GM12878 (cell line): ENCODE measurements around the gene SAMD4A. TPM values are rescaled to one million over a fixed set of nuclear protein-coding genes. Genes with fewer than 3 reads are reported as not detected.

ENCODE experiments used
- EZH2 ChIP-seq: IDR thresholded peaks from 2 replicates; pipeline ENCODE4 v1.6.1; 2012; ENCODE audit warnings: low read depth, mild to moderate bottlenecking, control low read depth, inconsistent platforms, low read length, borderline replicate concordance; ENCODE audit not compliant: control insufficient read depth
- LARP7 ChIP-seq: fragments of 450-650 bp; IDR thresholded peaks from 2 replicates; pipeline ENCODE4 v1.6.1; 2017; ENCODE audit warnings: mild to moderate bottlenecking
- NR2C2 ChIP-seq: IDR thresholded peaks from 2 replicates; pipeline ENCODE4 v1.6.1; 2011; ENCODE audit warnings: borderline replicate concordance, low read depth; ENCODE audit not compliant: control insufficient read depth, insufficient read length
- TCF7 ChIP-seq: IDR thresholded peaks from 2 replicates; pipeline ENCODE4 v1.6.1; 2014; ENCODE audit warnings: antibody characterized with exemption, borderline replicate concordance
- ZNF687 ChIP-seq: fragments of 450-650 bp; IDR thresholded peaks from 2 replicates; pipeline ENCODE4 v1.6.1; 2017; ENCODE audit warnings: mild to moderate bottlenecking, moderate library complexity
- polyA plus RNA-seq, 11 experiments: library from polyadenylated mRNA; depleted of rRNA in 4 of 11; unstranded in 6 of 11; stranded (reverse) in 5 of 11; fragments of >200 nt; fragmentation: Nextera tagmentation in 4 of 11; fragmentation: Illumina TruSeq in 1 of 11; extraction: Ambion mirVana in 4 of 11; extraction: Trizol in 1 of 11; gene quantifications; 1 replicate in 1 of 11; 2 replicates in 10 of 11; pipeline versions ENCODE4 v1.2.1 to v1.2.3, GENCODE V29; 2011 to 2016; ENCODE audit warnings: inconsistent platforms in 2 of 11, missing spikeins in 2 of 11, low read depth in 1 of 11
- total RNA-seq, 4 experiments: library from RNA; depleted of rRNA in 3 of 4; stranded (reverse); fragments of >200 nt in 3 of 4; fragmentation: Illumina TruSeq in 1 of 4; extraction: Trizol in 1 of 4; gene quantifications; 2 replicates each; pipeline versions ENCODE4 v1.2.1 to v1.2.3, GENCODE V29; 2013 to 2021
- TF ChIP-seq, protein P1 (sequence below): fragments of 450-650 bp; IDR thresholded peaks from 2 replicates; pipeline ENCODE4 v1.6.1; 2017; ENCODE audit warnings: mild to moderate bottlenecking, low read depth, inconsistent platforms; ENCODE audit not compliant: poor library complexity, severe bottlenecking

SAMD4A gene
- total and polyA plus RNA-seq, 10 of the 15 experiments (the other 5 are each of a cell fraction or from before 2014, with no cell fraction given): 0.05 to 0.56 (median 0.31) TPM

DNA sequence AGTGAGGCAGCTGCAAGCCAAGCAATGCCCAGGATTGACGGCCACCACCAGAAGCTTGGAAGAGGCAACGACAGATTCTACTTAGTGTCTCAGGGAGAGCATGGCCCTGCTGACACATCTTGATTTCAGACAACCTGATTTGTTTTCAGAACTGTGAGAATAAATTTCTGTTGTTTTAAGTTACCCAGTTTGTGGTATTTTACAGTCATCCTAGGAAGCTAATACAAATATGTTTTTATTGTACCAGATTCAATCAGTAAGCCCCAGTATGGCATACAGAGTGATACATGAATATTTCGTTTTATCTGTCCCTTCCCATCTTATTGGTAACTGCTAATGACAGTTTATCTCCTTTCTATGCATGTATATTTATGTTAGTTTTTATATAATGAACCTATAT is 62.3 kb downstream of the SAMD4A start (continued):
- TF ChIP-seq, protein P1, sequence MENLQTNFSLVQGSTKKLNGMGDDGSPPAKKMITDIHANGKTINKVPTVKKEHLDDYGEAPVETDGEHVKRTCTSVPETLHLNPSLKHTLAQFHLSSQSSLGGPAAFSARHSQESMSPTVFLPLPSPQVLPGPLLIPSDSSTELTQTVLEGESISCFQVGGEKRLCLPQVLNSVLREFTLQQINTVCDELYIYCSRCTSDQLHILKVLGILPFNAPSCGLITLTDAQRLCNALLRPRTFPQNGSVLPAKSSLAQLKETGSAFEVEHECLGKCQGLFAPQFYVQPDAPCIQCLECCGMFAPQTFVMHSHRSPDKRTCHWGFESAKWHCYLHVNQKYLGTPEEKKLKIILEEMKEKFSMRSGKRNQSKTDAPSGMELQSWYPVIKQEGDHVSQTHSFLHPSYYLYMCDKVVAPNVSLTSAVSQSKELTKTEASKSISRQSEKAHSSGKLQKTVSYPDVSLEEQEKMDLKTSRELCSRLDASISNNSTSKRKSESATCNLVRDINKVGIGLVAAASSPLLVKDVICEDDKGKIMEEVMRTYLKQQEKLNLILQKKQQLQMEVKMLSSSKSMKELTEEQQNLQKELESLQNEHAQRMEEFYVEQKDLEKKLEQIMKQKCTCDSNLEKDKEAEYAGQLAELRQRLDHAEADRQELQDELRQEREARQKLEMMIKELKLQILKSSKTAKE: no peak
- TF ChIP-seq NR2C2: no peak
- no peak for TF ChIP-seq ZNF687
- no peak for TF ChIP-seq LARP7
- no peak for TF ChIP-seq EZH2
- TF ChIP-seq TCF7: no peak
